T follicular helper cell (primary cell): Measurements from ENCODE around the gene SUCLA2.

Experiments
- DNase-seq: peaks from one replicate; pipeline ENCODE4 v3.0.0-alpha.2; 2020; ENCODE audit warnings: low read depth

SUCLA2 gene

GRCh38 chr13:47901441-47901840 lies 99.6 kb downstream of the SUCLA2 start:
- DNase-seq: no peak

DNA sequence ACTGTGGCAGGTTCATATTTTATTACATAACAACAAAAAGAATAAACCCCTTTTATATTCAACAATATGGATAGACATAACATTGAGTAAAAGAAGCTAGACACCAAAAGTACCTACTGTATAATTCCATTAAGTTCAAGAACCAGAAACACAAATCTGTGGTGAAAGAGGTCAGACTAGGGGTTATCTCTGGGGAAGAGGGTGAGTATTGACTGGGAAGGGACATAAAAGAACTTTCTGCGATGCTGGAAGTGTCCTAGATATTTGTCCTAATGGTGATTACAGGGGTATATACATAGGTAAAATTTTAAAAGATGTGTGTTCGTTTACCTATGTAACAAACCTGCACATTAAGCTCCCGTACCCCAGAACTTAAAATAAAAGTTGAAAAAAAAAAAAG lies 103.0 kb downstream of the SUCLA2 start:
- DNase-seq: no peak

- no peak for DNase-seq
Observed at GRCh38 chr13:47897411-47898050, 103.5 kb downstream of the SUCLA2 start.

DNA sequence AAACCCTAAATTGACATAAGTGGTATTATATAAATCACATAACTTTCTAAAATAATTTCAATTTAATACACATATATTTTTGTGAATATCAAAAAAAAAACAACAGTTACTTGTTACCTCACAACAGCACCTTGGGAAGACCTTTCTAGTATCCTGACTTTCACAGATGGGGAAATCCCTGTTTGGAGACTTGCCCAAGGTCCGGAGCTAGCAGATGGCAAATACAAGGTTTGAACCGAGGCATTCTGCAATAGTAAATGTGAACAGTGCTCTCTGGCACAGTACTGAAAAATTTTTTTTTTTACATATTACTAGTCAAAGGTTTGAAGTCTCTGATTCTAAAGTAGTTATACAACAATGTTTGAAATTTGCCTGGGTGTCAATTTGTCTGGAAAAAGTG lies 104.5 kb downstream of the SUCLA2 start:
- DNase-seq: no peak

DNA sequence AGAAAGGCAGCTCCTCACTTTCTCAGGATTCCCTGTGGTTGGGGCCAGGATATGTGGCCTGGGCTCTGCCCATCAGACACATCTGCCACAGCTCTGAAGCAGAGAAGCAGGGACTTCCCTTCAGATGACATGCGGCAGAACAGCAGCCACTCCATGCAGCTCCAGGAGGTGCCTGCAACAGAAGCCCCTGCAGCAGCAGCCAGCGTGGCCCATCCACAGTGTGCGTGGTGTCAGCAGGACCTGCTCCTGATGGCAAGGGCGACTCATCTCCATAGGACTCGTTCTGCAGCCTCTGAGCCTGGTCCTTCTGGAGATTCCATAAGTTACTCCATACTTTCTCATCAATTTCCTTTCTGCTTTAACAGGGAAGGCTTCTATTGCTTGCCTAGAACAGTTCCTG lies 105.0 kb downstream of the SUCLA2 start:
- no peak for DNase-seq

DNA sequence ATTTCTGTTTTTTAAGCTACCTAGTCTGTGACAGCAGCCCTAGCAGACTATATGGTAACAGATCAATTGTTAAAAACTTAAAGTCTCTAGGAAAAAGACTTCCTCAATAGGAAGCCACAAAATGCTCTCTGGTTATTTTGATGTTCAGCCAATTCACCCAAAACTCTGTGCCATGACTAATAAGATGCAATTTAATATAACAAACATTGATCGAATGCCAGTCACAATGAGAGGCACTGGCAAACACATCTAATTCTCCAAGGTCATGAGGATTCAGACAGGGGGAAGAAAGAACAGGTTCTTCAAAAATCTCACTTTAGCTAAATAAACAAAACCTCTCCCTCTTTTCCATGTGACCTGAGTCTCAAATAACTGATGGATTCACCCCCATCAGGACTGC lies 107.5 kb downstream of the SUCLA2 start:
- DNase-seq: no peak
